ENCODE data around the gene DCHS1.

Gene DCHS1

DNA sequence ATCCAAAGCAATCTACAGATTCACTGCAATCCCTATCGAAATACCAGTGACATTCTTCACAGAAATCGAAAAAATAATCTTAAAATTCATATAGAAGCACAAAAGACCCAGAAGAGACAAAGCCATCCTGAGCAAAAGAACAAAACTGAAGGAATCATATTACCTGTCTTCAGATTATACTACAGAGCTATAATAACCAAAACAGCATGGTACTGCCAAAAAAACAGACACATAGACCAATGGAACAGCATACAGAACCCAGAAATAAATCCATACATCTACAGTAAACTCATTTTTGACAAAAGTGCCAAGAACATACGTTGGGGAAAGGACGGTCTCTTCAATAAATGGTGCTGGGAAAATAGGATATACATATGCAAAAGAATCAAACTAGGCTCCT lies 71.1 kb downstream of the DCHS1 start:
- no peak for DNase-seq

GRCh38 chr11:6583584-6583983 lies 72.0 kb downstream of the DCHS1 start:
- DNase-seq: no peak

DNA sequence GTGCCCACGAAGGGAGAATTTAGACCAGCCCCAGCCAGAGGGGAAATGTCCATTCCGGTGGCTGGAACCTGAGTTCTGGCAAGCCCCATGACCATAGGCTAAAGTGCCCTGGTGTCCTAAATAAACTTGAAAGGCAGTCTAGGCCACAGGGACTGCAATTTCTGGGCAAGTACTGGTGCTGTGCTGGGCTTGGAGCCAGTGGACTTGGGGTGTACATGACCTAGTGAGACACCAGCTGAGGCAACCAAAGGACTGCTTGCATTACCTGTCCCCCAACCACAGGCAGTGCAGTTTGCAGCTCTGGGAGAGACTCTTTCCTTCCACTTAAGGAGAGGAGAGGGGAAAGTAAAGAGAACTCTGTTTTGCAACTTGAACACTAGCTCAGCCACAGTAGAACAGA lies 75.9 kb downstream of the DCHS1 start:
- no peak for DNase-seq

DNA sequence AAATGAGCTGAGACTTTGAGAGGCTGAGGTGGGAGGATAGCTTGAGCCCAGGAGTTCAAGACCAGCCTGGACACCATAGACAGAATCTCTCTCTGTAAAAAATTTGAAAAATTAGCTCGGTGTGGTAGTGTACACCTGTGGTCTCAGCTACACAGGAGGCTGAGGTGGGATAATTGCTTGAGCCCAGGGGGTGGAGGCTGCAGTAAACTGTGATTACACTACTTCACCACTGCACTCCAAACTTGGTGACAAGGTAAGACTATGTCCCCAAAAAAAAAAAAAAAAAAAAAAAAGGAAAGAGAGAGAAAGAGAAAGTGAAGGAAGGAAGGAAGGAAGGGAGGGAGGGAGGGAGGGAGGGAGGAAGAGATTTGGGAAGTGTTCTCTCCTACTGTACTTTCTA lies 77.5 kb downstream of the DCHS1 start:
- no peak for DNase-seq

GRCh38 chr11:6576471-6577373 lies 78.9 kb downstream of the DCHS1 start:
- DNase-seq: no peak

DNA sequence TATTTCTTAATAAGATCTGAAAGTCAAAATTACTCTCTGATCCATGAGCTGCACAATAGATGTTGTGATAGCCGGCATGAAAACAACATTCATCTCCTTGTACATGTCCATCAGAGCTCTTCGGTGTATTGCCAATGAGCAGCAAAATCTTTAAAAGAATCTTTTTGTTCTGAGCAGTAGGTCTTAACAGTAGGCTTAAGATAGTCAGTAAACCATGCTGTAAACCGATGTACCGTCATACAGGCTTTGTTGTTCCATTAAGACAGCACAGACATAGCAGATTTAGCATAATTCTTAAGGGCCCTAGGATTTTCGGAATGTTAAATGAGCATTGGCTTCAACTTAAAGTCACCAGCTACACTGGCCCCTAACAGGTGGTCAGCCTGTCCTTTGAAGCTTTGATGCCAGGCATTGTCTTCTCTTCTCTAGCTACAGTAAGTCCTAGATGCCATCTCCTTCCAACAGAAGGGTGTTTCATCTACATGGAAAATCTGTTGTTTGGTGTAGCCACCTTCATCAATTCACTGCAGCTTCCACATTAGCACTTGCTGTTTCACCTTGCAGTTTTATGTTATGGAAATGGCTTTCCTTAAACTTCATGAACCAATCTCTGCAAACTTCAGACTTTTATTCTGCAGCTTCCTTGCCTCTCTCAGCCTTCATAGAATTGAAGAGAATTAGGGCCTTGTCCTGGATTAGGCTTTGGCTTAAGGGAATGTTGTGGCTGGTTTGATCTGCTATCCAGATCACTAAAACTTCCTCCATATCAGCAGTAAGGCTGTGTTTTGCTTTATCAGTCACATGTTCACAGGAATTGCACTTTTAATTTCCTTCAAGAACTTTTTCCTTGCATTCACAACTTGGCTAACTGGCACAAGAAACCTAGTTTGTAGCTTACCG lies 80.5 kb downstream of the DCHS1 start:
- no peak for DNase-seq

DNA sequence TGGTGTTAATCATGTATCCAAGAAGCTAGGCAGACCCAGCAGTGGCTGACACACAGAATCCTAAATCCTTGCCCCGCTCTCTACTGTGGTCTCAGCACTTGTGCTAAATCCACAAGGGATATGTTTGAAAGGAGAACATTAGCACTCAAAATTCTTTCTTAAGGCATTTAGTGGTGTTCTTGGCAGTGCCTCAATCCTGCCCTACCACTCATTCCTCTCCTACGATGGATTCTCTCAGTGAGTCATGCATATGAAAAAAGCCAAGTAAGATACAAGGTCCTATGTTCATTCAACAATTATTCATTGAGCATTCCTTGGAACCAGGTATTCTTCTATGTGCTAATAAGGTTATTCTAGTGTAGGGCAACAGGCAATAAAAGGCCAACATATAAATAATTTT lies 83.4 kb downstream of the DCHS1 start:
- no peak for DNase-seq

DNA sequence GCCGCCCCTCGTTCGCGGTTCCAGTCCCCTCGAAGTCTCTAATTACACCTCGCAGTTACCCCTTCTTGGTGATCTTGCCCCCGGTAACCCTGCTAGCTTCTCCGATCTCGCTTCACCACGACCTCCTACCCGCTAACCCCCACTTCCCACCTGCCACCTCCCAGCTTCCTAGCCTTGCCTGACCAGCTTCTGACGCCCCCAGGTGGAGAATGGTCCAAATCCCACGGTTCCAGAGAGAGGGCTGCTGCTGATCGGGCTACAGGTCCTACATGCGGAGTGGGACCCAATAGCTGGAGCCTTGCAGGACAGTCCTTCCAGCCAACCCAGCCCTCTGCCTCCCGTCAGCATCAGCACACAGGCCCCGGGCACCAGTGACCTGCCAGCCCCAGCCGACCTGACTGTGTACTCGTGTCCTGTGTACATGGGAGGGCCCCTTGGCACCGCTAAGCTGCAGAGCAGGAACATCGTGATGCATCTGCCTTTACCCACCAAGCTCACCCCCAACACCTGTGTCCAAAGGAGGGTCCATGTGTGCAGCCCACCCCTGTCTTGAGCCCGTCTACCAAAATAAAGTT lies 84.1 kb downstream of the DCHS1 start:
- DNase-seq: no peak

All from CD4-positive, alpha-beta T cell treated with Interleukin-15 for 1 hour (primary cell).